T47D (cell line): ENCODE data around the gene NEUROD1.
A peak's percentile ranks its signal among the peaks of the same experiment; 100 is the strongest.

Experiments used
- DNase-seq, 2 experiments: peaks; one replicate each; pipeline versions ENCODE4 v3.0.0 to v3.0.0-alpha.2; 2011 to 2012; ENCODE audit warnings: low read depth in 1 of 2, low spot score in 1 of 2
- JUND ChIP-seq: IDR thresholded peaks from 2 replicates; pipeline ENCODE4 v1.6.1; 2012; ENCODE audit warnings: low read depth
- in situ Hi-C: cut with HindIII; loops from 2 replicates; pipeline ENCODE4 v1.10.0; 2016; ENCODE audit warnings: low sequenced_read_pairs, low pct_unique_long_range_greater_than_20kb

The NEUROD1 gene

DNA sequence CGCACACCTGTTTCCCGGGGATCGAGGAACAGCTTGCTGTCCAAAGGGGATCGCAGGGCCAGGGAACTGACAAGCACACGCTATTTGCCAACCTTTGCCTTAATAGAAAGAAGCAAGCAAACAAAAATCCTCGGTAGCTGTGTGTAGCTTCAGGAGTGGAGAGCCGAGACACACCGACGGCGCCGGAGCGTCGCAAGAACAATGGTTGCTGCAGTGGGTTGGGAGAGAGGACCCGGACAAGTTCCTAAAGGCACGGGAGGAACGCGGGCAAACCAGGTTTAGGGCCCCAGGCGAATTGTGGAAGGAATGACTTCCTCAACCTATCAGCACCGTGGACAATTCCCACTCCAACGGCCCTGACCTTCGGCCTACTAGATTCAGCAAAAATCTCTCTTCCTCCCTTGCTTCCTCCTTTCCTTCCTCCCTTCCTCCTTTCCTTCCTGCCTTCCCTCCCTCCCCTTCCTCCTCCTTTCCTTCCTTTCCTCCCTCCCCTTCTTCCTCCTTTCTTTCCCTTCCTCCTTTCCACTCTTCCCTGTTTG is 4.9 kb upstream of the NEUROD1 start:
- peak; percentile 74 to 92 for DNase-seq
- in situ Hi-C loops = no loop called here

DNA sequence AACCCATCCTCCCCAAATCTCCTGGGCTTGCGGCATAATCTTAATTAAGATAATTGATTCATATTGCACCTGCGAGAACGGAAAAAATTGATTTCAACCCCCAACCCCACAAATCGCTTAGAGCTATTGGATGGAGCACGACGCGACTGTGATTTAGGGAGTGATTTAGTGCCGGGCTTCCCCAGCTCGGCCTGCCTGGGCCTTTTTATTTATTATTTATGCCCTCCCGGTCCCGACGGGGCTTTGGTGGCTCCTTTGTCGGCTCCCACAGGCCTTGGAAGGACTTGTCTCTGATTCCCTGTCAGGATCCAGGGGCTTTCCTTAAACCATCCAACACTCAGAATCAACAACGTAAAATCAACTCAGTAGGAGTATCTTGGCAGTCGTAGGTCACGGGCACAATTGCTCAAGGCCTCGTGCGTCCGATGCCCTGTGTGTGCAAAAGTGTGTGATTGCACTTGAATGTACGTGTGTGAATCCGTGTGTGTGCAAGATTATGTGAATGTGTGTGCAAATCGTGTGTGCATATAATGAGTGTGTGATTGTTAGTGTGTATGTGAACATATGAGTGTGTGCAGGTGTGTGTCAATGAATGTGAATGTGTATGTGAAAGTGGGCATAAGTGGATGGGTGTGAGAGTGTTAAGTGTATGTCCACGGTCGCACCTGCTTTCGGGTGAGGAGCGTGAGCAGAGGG is 4.3 kb upstream of the NEUROD1 start:
- in situ Hi-C loops = no loop called here
- no peak for DNase-seq
- TF ChIP-seq JUND = no peak

More for the DNA sequence above, 4.9 kb upstream of the NEUROD1 start:
- TF ChIP-seq JUND = no peak

DNA sequence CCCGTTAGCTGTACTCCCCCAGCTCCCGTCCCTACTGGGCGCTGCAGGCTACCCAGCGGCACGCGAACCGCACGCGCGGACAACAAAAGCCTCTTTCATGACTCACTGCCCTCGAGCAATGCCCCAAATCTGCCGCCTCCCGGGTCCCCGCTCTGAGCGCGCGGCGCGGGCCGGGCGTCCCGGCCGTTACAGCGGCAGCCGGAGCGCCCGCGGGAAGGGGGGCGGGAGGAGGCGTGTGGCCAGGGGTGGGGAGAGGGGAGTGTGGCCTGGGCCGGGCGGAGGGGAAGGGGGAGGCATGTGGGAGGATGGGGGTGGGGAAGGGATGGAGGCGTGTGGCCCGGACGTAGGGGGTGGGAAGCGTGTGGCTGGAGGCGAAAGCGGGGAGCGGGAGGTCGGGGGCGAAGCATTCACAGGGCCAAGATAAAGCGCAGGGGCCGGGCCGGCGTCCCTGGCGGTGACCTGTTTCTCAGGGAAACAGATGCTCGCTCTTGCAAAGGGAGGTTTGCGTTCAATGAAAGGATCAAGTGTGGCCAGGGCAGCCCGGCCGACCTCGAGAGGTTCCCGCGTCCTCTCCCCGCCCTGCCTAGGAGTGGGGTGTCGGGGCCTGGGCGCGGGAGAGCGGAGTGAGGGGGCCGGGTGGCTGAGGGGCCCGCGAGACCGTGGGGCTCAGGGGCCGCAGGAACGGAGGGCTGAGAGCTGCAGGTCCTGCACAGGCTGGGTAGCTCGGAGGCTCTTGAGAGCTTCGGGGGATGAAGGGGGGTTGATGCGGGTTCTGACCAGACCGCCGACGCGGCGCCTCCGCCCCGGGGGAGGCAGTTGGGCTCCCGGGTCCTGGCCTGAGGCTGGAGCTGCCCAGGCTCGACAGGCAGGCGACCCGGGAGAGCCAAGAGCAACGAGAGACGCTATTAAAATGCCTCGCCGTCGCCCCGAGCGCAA is 3.5 kb upstream of the NEUROD1 start:
- TF ChIP-seq JUND = no peak
- in situ Hi-C loops = no loop called here
- no peak for DNase-seq

DNA sequence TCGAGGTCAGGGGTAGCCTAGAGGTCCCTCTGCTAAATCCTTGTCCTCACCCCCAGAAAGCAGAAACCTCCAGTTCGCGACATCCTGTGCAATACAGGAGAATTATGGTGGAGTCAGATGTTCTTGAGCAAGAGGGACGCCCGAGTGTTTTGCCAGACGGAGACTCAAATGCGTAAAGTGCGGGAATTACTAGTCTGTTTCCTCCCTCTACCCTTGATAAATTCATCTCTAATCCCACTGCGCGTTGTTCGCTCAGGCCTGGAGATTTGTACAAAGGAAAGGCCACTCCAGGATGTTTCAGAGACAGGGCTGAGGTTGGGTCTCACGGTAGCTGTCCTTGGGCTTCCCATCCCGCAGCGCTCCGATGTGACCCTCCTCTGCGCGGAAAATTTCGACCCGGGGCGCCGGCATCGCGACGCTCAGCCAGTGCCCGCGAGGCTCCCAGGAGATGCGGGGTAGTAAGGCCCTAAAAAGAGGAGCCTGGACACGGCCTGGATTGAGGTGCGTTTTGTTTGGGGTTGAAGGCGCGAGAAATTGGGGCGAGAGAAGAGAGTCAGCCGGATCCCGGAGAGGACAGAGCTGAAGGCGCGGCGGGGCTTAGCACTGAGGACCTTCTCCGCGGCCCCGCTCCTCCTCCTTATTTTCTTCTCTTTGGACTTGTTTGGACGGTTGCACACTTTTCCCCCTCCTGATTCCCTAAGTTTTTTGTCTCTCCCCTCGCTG is 2.6 kb upstream of the NEUROD1 start:
- TF ChIP-seq JUND = no peak
- DNase-seq = no peak
- in situ Hi-C loops = no loop called here

DNA sequence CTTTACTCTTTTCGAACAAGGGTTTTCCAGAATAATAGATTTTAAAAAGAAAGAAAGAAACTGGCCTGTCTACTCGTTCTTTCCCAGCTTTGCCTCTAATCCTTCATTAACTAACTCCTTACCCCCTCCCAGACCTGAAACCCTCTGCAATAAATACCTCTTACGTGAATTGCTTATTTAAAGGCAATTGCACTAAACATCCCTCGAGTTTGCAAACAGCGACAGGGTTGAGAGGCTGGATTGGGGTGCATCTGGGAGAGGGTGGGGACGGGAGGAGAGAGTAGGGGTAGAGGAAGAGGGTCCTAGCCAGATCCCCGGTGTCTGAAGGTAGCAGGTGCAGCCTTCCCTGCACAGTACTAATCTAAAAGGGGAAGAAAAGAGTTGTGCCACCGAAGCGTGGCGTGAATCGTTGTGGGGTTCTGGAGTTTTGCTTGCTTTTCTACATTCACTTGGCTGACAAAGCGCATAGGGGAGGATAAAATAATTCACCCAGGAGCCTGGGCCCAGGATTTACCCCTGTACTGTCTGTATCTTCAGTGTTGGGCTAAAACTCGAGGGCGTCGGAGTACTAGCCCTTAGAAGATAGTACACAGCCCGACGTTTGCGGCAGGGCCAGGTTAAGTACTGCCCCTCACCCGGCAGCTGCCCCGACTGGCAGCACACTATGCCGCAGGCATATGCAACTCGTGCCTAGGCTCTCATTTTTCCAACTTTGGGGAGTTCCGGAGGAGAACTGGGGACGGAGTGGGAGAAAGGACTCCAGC is 1.9 kb upstream of the NEUROD1 start:
- in situ Hi-C loops = no loop called here
- DNase-seq = no peak
- no peak for TF ChIP-seq JUND

DNA sequence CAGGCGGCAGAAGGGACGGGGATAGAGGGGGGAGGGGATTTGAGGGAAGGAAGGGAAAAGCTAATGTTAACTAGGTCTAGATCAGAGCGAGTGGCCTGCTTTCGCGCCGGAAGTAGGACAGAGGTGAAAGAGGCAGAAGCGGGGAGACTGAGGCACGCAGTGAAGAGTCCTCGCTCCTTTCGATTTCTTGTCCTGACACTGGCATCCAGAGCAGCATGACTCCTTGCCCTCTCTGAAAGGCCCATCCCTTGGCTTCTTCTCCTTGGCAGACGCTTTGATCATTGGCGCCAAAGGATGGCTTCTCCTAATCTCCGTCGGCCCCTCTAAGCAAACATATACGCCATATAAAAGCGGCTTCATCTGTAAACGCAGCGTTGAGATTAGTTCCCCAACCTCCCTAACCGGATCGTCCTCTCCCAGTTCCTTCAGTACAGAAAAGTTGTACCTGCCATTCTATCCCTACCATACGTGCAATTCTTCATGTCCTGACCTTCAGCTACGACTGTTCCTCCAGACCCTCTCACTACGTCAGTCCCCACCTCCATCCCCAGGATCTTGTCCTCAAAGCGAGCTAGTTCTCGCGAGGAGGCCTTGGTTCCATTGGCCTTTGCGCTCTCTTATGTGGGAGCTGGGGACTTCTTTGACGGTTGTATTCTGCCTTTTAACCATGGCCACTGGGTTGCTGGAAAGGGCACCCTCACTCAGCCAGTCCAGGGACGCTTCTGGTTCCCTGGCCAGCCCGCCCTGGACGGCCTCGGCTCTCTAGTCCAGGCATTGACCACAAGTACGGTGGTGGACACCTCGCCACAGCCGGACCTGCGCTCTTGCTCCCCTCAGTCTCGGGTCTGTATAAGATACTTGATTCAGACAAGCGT is 857 bp upstream of the NEUROD1 start:
- in situ Hi-C loops = no loop called here

DNA sequence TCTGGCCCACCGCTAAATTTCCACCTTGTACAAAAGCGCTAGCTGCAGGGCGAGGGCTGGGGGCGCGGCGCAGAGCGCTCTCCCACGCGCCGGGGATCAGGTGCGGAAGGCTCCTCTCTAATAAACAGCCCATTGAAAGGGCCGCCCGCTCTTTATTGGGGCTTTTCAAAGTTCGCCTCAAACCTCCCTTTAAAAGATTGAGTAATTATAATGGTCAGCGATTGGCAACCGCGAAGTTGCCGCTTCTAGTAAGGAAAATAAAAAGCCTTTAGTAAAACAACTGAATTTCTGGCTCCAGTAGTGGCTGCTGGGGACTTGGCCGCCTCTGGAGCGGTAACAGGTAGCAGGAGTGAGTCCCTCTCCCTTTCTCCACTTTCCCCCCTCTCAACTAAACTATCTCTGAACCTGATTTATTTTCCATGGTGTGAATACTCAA is 755 bp downstream of the NEUROD1 start:
- in situ Hi-C loops = no loop called here
- DNase-seq = no peak
- no peak for TF ChIP-seq JUND

More for the DNA sequence above, 857 bp upstream of the NEUROD1 start:
- TF ChIP-seq JUND = no peak
- DNase-seq = no peak

DNA sequence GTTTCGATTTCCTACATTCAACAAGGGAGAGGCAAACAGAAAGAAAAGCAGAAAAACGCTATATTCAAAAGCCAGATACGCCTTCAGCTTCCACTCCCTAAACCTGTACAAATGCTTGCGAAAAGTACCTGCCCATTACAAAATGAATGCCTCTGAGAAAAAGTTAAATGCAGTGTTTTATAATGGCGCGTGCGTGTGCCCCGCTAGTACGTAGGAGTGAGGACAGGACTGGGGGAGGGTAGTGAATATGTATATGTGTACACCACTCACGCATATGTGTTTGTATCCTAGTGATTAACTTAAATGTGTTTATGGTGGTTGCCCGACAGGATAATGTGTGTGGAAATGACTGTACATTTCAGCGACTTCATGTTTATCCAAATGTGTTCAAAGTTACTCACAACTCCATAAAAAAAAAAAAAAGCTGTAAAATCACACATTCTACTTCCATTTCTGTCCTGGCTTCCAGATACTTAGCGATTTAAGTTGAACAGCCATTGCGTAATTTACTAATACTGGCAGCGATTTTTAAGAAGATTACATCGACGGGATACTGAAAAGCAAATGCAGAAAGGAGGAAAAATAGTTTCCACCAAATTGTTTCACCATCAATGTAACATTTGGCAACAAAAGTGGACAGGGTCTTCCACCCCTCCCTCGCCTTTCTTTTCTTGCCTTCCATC is 1.3 kb downstream of the NEUROD1 start:
- in situ Hi-C loops = no loop called here
- DNase-seq = no peak
- no peak for TF ChIP-seq JUND

DNA sequence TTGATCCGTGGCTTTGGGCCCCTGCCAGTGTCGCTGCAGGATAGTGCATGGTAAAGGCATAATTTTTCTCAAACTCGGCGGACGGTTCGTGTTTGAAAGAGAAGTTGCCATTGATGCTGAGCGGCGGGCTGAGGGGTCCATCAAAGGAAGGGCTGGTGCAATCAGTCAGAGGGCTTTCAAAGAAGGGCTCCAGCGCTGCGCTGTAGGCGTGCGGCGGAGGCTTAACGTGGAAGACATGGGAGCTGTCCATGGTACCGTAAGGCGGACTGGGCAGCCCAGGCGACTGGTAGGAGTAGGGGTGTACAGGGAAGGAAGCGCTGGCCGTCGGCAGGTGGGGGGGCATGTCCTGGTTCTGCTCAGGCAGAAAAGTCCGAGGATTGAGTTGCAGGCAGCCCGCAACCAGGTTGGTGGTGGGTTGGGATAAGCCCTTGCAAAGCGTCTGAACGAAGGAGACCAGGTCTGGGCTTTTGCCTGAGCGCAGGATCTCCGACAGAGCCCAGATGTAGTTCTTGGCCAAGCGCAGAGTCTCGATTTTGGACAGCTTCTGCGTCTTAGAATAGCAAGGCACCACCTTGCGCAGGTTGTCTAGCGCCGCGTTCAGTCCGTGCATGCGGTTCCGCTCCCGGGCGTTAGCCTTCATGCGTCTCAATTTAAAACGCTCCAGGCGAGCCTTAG is 2.3 kb downstream of the NEUROD1 start:
- peak in 1 of 2 experiments; percentile 18 for DNase-seq
- in situ Hi-C loops = no loop called here

DNA sequence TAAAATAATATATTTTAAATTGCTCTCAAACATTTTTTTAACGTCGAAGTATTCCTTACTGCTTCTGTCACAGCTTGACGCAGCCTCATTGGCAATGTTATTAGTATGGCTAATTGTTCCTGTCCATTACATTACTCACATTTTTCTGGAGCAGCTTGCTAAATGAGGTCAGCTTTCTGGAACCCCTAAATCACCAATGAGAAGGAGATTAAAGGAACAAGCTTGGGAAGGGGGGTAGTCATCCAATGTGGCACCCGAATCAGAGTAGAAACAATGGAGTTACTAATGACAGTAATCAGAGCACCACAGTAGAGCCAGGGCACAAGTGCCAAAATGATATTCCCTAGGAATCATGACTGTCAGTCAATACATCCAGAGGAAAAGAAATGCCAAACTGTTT is 5.1 kb downstream of the NEUROD1 start:
- no peak for DNase-seq
- in situ Hi-C loops = no loop called here
- TF ChIP-seq JUND = no peak

More for the DNA sequence above, 2.3 kb downstream of the NEUROD1 start:
- TF ChIP-seq JUND = no peak
